Activated CD4-positive, alpha-beta T cell treated with anti-CD3 and anti-CD28 coated beads, Interleukin-2, amount 50 U/mL, for 24 hours (primary cell): ENCODE data around the gene ASCC1.

Source experiments
- DNase-seq, 2 donors: peaks; one replicate each; pipeline ENCODE4 v3.0.0-alpha.2; 2020; ENCODE audit warnings: low read depth in 1 of 2, low spot score in 1 of 2

Gene ASCC1

GRCh38 chr10:72050873-72051272 is 165.2 kb downstream of the ASCC1 start:
- DNase-seq: no peak

GRCh38 chr10:72049969-72050781 is 165.9 kb downstream of the ASCC1 start:
- DNase-seq: no peak

GRCh38 chr10:72049472-72049871 is 166.6 kb downstream of the ASCC1 start:
- no peak for DNase-seq

GRCh38 chr10:72048450-72049124 is 167.5 kb downstream of the ASCC1 start:
- peak; percentile 90 to 92 for DNase-seq
